OCI-LY3 (cell line): ENCODE results near the gene TBC1D13.

Experiments
- EZH2phosphoT487 ChIP-seq: fragments of 200-600 bp; shearing (Covaris generic); IDR thresholded peaks from 2 replicates; pipeline ENCODE4 v1.6.1; 2018; ENCODE audit warnings: antibody characterized with exemption, mixed run types, low read depth
- TF ChIP-seq, protein P1 (sequence below): fragments of 200-600, 300-600 bp; sonication (generic); IDR thresholded peaks from 2 replicates; pipeline ENCODE4 v1.5.1; 2014; ENCODE audit warnings: antibody characterized with exemption, low read length, low read depth

DNA sequence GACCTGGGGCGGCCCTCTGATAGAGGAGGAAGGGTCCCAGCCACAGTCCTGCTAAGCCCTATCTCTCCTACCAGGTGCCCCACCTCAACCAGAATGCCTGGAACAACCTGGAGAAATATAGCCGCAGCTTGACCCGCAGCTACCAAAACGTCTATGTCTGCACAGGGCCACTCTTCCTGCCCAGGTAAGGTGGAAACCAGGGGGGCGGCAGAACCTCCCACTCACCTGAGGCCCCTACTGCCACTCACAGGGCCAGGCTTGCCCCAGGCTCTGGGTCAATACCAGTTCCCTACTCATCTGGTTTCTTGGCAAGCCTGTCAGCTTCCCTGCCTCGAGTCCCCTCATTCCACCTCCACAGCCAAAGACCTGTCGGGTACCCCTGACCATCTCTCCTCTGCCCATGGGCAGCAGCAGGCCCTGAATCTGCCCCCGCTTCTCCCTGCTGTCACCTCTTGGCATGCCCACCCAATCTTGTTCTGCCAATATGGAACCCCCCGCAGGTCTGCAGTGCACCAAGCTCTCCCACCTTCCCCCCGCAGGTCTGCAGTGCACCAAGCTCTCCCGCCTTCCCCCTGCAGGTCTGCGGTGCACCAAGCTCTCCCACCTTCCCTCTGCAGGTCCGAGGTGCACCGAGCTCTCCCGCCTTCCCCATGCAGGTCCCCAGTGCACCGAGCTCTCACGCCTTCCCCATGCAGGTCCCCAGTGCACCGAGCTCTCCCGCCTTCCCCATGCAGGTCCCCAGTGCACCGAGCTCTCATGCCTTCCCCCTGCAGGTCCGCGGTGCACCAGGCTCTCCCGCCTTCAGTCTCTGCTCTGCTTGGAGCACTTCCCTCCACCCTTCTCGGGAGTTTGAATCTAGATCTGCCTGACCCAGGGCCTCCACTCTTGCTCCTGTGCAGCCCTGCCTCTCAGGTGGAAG is 33.9 kb downstream of the TBC1D13 start:
- TF ChIP-seq, protein P1, sequence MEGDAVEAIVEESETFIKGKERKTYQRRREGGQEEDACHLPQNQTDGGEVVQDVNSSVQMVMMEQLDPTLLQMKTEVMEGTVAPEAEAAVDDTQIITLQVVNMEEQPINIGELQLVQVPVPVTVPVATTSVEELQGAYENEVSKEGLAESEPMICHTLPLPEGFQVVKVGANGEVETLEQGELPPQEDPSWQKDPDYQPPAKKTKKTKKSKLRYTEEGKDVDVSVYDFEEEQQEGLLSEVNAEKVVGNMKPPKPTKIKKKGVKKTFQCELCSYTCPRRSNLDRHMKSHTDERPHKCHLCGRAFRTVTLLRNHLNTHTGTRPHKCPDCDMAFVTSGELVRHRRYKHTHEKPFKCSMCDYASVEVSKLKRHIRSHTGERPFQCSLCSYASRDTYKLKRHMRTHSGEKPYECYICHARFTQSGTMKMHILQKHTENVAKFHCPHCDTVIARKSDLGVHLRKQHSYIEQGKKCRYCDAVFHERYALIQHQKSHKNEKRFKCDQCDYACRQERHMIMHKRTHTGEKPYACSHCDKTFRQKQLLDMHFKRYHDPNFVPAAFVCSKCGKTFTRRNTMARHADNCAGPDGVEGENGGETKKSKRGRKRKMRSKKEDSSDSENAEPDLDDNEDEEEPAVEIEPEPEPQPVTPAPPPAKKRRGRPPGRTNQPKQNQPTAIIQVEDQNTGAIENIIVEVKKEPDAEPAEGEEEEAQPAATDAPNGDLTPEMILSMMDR: no peak
- TF ChIP-seq EZH2phosphoT487: no peak
